Measurements from ENCODE around the gene MAB21L3.
"Not testable (repeated sequence)": the region's sequence is repeated elsewhere in the genome, so short reads cannot be mapped to it uniquely, and the experiment has no call there.

MAB21L3 gene

DNA sequence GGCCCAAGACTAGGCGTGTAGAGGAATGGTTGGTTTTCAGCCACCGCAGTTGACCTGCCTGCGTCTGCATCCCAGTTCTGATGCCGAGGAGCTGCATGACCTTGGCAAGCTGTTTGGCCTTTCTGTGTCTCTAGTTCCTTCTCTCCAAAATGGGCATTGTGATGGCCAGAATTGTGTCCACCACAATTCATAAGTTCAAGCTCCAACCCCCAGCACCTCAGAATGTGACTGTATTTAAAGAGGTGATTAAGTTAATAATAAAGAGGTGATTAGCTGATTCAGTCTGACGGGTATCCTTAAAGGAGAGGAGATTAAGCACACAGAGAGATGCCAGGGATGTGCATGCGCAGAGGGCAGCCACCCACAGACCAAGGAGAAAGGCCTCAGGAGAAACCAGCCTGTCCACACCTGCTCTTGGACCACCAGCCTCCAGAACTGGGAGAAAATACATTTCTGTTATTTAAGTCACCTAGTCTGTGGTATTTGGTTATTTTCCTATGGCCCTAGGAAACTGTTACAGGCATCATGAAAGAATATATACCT is 28.5 kb downstream of the MAB21L3 start:
- DNase-seq: no peak

DNA sequence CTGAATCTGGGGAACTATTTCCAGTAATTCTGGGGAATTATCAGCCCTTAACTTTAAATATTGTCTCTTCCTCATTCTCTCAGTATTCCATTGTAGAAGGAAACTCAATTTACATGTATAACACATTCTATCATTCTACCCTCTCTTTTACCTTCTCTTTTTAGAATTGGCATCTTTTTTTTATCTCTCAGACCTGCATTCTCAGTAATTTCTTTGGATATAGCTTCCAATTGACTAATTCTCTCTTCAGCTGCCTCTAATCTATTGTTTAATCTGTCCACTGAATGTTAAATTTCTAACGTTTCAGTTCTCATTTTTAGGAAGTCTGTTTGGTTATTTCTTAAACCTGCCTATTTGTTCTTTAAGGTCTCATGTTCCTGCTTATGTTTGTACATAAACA is 33.0 kb downstream of the MAB21L3 start:
- DNase-seq: no peak

DNA sequence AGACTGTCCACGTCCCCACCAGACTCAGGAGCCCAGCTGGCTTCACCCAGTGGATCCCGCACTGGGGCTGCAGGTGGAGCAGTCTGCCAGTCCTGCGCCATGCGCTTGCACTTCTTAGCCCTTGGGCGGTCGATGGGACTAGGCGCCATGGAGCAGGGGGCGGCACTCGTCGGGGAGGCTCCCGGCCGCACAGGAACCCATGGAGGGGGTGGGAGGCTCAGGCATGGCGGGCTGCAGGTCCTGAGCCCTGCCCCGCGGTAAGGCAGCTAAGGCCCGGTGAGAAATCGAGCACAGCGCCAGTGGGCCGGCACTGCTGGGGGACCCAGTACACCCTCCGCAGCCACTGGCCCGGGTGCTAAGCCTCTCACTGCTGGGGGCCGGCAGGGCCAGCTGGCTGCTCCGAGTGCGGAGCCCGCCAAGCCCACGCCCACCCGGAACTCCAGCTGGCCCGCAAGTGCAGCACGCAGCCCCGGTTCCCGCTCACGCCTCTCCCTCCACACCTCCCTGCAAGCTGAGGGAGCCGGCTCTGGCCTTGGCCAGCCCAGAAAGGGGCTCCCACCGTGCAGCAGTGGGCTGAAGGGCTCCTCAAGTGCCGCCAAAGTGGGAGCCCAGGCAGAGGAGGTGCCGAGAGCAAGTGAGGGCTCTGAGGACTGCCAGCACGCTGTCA is 35.4 kb downstream of the MAB21L3 start:
- not testable (repeated sequence) for DNase-seq

DNA sequence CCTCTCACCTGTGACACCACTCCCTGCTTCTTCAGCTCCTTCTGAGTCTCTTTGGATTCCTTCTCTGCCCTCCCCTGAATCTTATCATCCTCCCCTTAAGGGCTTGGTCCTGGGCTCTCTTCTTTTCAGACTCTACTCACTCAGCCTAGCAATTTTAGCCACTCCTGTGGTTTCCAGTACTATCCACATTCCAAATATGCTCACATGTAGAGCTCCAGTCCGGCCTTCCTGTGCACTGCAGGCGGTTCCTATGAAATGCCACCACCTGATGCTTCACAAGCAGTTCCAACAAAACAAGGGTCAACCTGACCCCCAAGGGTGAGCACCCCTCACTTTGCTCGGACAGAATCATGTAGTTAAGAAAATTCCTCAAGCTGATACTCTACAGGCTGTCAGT is 35.9 kb downstream of the MAB21L3 start:
- no peak for DNase-seq

DNA sequence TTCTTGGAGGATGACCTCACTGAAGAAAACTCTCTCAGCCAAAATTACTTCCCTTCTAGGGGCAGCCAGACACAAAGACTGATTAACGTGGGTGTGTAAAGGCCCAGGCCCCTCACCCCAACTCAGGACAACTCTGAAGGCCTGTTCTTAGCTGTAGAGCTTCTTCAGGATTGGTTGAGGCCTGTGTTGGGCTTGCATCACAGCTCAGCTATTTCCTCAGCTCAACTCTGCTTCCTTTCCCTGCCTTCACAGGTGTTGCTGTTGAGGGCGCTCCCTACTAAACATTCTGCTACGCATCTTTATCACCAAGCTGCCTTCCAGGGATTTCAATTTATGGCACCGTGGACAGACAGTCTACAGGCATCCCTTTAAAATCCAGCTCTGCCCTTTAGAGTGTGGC is 36.8 kb downstream of the MAB21L3 start:
- no peak for DNase-seq

DNA sequence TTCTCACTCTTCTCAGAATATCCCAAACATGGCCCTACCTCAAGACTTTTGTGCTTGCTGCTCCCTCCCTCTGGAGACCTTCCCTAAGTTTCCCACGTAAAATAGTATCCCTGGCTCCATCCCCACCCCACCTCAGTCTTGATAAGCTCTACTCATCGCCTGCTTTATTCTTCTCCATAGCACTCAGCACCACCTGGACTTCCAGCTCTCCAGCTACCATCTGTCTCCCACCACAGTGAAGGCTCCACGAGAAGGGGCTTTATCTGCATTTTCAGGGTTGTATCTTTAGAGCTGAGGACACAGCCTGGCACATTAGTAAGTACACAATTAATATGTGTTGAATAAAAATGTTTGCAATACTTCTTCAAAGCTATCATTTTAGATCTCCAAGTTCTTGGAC is 37.8 kb downstream of the MAB21L3 start:
- peak; percentile 8 for DNase-seq

DNA sequence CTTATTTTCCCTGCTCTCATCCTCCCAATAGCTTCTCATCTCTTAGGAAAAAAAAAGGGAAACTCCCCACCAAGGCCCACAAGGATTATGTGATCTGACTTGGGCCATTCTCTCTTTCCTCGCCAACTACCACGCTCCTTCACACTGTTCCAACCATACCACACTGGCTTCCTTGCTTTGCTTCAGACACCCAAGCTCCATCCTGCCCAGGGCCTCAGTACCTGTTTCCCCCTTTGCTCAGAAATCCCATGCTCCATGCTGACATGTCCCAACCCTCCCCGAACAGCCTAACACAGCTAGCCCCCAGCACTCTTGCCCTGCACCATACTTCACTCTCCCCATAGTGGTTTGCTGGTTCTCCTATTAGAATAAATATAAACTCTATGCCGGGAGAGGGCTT is 39.2 kb downstream of the MAB21L3 start:
- DNase-seq: no peak

DNA sequence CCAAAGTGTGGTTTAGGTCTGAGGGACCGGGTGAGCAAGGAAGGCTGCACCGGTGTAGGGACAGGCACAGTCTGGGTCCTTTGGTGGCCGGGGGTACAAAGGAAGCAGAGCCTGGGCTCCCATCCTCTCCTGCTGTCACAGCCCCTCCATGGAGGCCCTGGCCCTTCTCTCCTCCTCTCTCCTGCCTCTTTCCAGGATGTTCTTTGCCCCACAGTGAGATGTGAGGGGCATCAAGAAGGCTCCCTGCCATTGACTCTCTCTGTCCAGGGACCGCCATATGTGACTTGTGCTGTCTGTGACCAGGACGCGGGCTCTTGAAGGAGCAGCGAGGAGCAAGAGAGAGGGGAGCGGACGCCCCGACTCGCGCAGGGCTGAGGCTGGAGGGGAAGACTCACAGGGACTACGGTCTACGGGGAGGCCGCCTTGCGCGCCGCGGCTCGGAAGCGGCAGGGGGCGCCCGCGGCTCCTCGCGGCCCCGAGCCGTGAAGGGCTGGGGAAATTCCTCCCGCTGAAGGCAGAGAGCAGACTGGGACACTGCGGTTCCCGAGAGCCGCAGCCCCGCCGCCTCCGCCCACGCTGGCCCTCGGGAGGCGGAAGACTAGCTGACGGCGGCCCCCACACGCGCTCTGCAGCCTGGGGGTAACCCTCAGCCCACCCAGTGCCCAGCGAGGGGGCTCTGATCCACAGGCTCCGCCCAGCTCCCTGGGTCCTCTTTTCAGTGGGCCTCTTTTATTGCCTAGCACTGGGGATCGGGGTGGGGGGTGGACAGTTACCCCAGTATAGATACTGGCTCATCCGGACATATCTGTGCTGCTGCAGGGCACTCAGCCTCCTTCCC is 40.8 kb downstream of the MAB21L3 start:
- DNase-seq: no peak

DNA sequence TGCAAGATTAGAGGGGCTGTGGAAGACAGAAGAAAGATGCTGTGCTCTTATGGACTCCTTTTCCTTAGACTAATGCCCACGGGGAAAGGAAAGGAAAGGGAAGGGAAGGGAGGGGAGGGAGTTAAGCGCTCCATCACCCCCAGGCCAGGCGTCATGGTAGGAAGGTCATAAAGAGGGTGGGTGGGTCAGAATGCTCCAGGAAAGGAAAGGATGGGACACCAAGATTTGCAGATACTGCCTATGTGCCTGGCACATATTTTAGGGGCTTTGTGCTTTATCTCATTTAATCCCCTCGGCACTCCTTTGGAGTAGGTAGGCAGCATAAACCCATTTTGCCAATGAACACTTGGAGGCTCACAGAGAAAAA is 41.4 kb downstream of the MAB21L3 start:
- DNase-seq: no peak

DNA sequence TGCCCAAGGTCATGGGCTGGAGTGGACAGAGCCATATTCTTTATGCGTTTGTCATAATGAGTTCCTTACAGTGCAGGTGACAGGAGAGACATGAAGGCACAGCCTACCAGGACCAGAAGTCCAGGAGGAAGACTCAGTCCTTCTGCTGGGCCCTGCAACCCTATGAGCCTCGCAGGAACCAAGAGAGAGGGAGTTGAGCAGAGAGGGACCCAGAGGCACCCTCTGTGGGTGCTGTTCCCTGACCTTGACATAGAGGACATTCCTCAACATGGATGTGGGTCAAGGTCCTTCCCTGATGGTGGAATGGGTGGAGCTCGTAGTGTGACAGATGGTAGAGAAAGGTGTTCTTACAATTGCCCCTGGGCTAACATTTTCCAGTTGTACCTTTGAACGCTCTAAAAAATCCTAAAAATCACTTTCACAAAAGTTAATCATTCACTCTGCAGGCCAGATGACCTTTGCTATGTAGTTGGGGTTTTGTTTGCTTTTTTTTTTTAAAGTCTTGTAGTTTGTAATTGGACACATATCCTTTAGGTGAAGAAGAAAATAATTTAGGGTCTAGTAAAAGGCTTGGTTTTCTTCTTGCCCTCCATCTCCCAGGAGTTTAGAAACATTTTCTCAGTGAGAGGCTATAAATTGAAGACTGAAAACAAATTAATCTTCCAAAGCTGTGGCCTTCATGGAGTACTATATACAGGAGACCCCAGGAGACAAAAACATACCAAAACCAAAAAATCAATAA is 41.9 kb downstream of the MAB21L3 start:
- DNase-seq: no peak

DNA sequence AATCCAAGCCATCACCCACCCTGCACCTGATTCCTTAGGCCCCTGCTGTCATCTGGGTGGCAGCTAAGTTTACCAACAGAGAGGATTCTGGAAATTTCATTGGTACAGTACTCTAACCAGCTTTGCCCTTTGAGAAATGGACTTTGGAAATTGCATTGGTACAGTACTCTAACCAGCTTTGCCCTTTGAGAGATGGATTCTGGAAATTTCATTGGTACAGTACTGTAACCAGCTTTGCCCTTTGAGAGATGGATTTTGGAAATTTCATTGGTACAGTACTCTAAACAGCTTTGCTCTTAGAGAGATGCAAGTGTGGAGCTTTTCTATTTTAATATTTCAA is 42.5 kb downstream of the MAB21L3 start:
- no peak for DNase-seq

DNA sequence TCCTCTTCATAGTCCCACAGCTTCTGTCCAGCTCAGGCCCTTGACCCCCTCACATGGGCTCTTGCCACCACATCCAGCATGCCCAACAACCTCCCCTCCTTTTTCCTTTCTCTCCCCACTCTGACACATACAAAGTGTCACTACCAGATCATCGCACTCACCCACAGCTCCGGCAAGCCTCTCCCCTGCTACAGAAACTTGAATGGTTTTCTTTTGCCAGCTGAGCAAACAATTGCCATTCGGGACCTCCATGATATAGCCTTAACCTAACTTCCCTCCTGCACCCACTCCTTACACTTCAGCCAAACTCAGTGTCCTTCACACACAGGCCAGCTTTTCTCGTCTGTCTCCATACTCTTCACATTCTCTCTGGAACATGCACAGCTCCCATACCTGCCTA is 43.3 kb downstream of the MAB21L3 start:
- no peak for DNase-seq

DNA sequence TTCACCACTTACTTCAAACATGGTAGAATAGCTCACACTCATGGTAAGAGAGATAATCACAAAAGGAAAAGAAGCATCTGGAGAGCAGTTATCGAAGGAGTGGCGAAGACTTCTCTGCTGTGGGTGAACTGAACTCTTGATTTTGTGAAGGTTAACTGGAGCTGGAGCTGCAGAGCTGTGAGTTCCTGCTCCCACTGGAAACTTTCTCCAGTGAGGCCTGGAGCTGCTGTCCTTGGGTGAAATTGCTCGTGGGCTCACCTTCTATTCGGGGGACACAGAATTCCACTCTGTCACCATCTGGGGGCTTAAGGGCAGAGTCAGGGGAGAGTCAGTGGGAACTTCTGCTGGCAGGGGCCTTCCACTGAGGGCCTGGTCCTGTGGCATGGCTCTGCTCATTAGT is 45.9 kb downstream of the MAB21L3 start:
- DNase-seq: no peak

DNA sequence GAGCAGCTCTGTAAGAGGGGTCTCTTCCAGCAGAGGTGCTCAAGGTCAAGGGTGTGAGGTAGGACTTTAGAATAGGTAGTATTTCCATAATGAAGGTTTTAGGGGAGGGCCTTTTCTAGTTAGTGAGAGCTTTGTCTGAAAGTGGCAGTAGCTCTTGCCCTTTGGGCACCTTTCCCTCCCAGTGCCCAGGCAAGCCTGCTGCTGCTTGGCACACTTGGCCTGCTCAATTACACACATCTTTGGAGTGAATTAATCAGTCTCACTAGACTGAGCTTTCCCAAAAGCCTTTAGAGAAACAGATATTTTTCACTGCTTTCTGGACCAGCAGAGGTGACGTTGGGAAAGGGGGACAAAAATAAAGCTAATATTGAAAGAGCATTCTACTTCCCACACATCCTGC is 48.0 kb downstream of the MAB21L3 start:
- no peak for DNase-seq

DNA sequence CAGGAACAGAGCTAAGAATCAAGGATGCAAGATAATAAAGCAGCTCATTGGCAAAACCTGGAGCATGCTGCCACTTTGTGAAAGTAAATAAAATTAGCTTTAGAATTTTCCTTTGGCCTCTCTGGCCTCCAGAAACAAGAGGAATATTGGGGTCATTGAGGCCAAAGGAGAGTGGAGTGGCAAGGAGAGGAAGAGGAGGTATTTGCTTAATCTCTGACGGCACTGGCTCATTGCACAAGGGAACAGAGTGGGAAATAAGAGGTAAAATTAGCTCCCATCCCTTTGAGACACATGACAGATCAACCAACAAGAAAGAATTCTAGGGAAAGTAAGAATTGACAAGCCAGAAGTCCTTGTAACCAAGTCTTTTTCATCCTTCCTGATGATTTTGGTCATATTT is 48.4 kb downstream of the MAB21L3 start:
- no peak for DNase-seq

DNA sequence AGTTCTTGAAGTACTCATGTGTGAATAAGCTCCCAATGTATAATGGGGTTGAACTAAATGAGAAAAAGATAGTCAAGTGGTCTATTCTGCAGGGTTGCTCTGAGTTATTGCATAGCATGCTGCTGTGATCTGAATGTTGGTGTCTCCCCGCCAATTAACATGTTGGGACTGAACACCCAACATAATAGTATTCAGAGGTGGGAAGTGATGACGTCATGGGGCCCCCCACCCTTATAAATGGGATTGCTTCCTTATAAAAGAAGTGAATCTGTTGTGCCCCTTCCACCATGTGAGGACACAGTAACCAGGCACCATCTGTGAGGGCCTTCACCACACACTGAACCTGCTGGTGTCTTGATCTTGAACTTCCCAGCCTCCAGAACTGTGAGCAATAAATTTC is 50.2 kb downstream of the MAB21L3 start:
- no peak for DNase-seq

DNA sequence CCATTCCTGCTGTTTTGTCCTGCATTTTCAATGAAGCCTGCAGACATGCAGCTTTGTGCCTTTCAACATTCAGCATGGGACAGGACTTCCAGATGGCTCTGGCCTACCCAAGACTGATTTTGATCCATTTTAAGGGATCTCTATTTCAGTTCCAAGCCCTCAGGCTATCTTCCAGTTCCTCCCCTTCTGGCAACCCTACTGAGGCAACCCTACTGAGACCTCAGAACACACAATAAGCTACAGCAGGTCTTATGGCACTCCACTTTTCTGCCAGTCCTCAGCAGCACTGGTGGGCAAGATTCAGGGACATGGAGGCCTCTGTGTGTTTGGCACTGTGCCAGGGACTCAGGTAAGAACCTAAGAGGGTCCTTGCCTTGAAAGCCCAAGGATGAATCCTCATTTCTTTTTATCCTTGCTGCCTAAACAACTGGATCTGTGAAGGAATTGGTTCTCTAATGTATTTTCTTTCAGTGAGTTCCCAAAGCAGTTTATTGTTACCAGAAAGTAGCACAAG is 50.7 kb downstream of the MAB21L3 start:
- DNase-seq: no peak

DNA sequence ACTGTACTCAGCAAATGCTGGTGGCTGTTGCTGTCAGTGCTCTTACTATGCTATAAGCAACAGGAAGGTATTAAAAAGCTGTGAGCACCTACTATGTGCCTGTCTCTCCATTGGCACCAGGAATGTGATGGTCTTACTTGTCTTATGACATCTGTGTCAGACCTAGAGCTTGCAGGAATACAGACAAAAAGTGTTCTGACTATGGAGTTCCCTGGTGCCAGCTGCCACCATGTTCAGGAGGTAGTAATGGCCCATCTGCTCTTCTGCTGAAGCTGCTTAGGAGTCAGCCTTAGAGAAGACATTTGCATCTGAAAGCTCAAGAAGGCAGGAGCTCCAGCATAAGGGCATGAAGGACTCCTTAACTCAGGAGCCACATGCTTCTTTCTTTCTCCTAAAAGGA is 52.3 kb downstream of the MAB21L3 start:
- no peak for DNase-seq

DNA sequence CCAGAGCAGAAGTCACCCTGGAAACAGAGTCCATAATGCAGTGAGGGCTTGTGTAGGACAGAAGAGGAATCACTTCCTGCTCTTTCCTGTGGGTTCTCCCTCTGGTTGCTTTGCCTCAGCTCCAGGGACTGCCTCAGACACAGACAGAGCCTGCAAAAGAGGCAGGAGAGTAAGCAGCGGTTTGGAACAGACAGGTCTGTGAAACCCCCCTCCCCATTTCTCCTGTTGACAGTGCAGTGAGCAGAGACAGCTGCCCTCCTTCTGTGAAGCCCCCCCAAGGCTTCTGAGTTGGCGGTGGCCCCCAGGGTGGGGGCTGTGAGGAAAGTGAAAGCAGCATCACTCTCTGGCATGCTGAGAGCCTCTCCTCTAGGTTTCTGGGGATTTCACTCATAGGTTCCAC is 53.0 kb downstream of the MAB21L3 start:
- no peak for DNase-seq

DNA sequence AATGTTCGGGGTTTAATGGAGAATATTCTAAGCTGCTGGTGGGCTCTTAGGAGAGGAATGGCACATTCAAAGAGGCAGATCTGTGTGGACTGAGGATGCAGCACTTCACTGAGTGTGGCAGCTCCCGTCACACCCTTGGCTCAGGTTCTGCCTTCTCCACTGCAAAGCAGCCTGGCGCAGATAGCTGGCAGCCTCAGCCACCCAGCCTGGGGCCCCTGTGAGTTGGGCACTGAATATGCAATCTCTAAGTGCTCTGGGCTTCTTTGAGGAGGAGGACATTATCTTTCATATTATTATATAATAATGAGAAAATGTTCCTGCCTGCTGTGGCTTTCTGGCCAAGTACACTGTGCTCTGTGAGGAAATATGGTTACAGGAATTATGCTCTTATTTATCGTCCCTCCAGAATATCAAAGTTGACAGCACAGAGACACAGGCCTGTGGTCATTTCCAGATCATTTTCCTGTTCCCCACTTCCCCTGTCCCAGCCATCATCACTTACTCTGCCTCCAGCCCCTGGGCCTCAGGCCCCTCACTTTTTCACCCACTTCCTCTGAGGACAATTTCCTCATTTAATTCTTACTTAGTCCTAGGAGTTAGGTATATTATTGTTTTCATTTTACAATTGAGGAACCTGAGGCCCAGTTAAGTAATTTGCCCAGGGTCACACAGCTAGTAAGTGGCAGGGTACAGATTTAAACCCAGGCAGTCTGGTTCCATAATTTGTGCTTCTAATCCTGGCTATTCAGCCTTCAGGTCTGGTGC is 53.6 kb downstream of the MAB21L3 start:
- no peak for DNase-seq

DNA sequence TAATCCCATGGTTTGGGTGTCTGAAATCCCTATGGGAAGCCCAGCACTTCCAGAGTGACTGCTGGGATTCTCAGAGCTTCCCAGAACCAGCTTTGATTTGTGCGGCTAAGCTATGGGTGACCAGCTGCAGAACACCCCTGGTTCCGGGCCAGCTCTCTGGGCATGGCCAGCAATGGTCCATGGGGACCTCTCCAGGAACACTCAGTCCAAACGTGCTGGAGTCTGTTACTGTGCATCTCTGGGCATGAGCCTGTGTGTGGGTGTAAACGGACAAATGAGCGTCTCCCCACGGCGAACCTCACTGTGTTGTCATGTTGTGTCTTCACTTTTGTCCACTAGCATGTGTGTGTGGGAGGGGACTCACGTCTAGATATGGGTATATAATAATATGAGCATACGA is 54.4 kb downstream of the MAB21L3 start:
- no peak for DNase-seq

DNA sequence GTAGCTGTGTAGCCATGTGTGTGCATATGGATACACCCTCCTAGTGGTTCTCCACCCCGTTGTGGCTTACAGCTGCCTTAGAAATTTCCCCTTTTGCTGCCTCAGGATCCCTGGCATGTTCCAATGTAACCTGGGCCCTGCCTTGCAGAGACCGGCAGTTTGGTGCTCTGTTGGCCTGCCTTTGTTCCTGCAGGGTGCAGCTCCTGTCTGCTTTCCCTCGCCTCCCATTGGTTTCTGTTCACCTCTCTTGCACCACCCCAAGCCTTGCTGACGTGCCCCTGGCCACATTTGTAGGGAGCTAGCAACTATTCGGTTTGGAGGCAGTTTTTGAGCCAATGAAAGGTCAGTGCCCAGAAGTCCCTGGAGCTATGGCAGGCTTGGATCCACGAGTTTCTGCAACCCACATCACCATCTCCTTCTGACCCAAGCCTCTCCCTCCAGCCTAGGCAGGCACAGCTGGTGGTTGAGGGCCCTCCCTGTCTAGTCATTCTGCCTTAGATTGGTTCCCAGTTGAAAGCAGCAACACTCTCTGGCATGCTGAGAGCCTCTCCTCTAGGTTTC is 54.9 kb downstream of the MAB21L3 start:
- no peak for DNase-seq

DNA sequence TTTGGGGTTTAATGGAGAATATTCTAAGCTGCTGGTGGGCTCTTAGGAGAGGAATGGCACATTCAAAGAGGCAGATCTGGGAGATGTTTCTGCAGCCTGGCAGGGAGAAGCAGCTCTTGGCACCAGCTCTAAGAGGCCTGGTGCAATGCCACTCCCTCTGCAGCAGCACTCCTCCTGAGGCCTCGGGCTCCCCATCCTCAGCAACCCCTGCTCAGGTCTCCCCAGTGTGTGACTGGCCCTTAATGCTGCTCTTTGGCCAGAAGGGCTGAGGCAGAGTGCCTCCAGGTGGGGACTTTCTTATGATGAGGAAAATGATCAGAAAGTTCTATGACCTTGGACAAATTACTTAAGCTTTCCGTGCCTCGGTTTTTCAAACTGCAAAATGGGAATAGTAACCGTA is 55.5 kb downstream of the MAB21L3 start:
- DNase-seq: no peak

Data from NCI-H524 treated with DMSO at 0.1 percent for 48 hours (cell line).